WI38 (cell line): ENCODE results near the gene PMEPA1.

Source experiments
- H3K4me3 ChIP-seq: 2 replicates; pipeline ENCODE4 v1.5.1; 2011; ENCODE audit warnings: low read depth, mild to moderate bottlenecking, control low read depth, low read length
- CTCF ChIP-seq: IDR thresholded peaks from 2 replicates; pipeline ENCODE4 v1.5.1; 2012; ENCODE audit warnings: low read depth, mild to moderate bottlenecking, control low read depth, low read length

Gene PMEPA1

GRCh38 chr20:57615445-57615811 is 94.4 kb downstream of the PMEPA1 start:
- no peak for TF ChIP-seq CTCF
- H3K4me3 ChIP-seq = no peak overlapping the region

- TF ChIP-seq CTCF = no peak
- no peak overlapping the region for H3K4me3 ChIP-seq
These were observed 95.0 kb downstream of the PMEPA1 start for GRCh38 chr20:57614490-57615444.

GRCh38 chr20:57613481-57613921 is 96.3 kb downstream of the PMEPA1 start:
- TF ChIP-seq CTCF = no peak

GRCh38 chr20:57612916-57613315 is 96.9 kb downstream of the PMEPA1 start:
- no peak overlapping the region for H3K4me3 ChIP-seq
- no peak for TF ChIP-seq CTCF

More at GRCh38 chr20:57613481-57613921, 96.3 kb downstream of the PMEPA1 start:
- no peak overlapping the region for H3K4me3 ChIP-seq

- no peak for TF ChIP-seq CTCF
- no peak overlapping the region for H3K4me3 ChIP-seq
These were observed 97.4 kb downstream of the PMEPA1 start for GRCh38 chr20:57612436-57612835.

GRCh38 chr20:57611586-57612311 is 98.1 kb downstream of the PMEPA1 start:
- TF ChIP-seq CTCF = no peak
- no peak overlapping the region for H3K4me3 ChIP-seq
